ENCODE data around the gene GRAMD1A.

The GRAMD1A gene

DNA sequence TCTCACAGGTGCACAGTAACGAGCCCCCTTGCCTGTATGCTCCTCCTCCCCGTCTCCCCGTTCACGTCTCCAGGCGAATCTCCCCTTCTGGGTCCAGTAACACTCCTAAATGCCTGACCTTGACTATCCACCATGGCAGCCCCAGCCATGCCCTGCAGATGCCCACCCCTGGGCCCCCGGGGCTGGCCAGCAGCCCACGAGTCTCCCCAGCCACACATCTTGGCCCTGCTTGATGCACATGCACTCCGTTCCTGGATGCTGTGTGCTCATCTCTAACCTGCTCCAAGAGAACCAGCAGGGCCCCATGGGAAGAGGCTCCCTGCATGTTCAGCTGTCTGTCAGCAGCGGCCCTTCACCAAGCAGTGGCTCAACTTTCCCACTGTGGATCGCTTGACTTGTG lies 73.4 kb downstream of the GRAMD1A start:
- H3K9ac ChIP-seq (ENCODE audit: low read depth, low read length): no peak overlapping the region
- peaks cover 14% of the 10 kb centered on the region for H3K4me1 ChIP-seq (ENCODE audit: control insufficient read depth, insufficient read depth, low read length)
- H3K36me3 ChIP-seq (ENCODE audit: control insufficient read depth, insufficient read depth, low read length): no peaks in the 10 kb centered on the region
- no peaks in the 10 kb centered on the region for H3K27me3 ChIP-seq (ENCODE audit: control insufficient read depth, insufficient read depth, low read length)
- no peaks in the 10 kb centered on the region for H3K9me3 ChIP-seq (ENCODE audit: control insufficient read depth, insufficient read depth, low read length)
- no peak overlapping the region for H3K27ac ChIP-seq (ENCODE audit: low read depth, low read length)
- H3K4me3 ChIP-seq (ENCODE audit: low read depth, low read length): no peak overlapping the region

DNA sequence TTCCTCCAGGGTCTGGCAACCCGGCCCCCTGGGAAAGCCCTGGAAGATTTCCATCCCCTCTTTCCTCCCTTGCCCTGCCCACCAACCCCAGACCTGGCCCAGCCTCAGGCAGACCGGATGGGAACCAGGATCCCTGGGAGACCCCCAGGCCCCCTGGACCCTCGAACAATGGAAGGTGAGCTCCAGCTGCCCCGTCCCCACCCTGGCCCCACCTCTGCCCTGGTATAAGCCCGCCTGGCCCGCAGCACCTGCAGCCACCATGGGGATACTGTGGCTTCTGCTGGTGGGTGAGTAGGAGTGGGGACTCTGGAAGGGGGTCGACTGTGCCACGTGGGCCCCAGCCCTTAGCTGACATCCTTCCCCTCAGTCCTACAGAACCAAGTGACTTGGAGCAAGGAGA lies 73.8 kb downstream of the GRAMD1A start:
- H3K4me1 ChIP-seq (ENCODE audit: control insufficient read depth, insufficient read depth, low read length): peaks cover 10% of the 10 kb centered on the region
- no peaks in the 10 kb centered on the region for H3K27me3 ChIP-seq (ENCODE audit: control insufficient read depth, insufficient read depth, low read length)
- H3K27ac ChIP-seq (ENCODE audit: low read depth, low read length): no peak overlapping the region
- H3K36me3 ChIP-seq (ENCODE audit: control insufficient read depth, insufficient read depth, low read length): no peaks in the 10 kb centered on the region
- H3K9ac ChIP-seq (ENCODE audit: low read depth, low read length): no peak overlapping the region
- H3K9me3 ChIP-seq (ENCODE audit: control insufficient read depth, insufficient read depth, low read length): no peaks in the 10 kb centered on the region
- no peak overlapping the region for H3K4me3 ChIP-seq (ENCODE audit: low read depth, low read length)

DNA sequence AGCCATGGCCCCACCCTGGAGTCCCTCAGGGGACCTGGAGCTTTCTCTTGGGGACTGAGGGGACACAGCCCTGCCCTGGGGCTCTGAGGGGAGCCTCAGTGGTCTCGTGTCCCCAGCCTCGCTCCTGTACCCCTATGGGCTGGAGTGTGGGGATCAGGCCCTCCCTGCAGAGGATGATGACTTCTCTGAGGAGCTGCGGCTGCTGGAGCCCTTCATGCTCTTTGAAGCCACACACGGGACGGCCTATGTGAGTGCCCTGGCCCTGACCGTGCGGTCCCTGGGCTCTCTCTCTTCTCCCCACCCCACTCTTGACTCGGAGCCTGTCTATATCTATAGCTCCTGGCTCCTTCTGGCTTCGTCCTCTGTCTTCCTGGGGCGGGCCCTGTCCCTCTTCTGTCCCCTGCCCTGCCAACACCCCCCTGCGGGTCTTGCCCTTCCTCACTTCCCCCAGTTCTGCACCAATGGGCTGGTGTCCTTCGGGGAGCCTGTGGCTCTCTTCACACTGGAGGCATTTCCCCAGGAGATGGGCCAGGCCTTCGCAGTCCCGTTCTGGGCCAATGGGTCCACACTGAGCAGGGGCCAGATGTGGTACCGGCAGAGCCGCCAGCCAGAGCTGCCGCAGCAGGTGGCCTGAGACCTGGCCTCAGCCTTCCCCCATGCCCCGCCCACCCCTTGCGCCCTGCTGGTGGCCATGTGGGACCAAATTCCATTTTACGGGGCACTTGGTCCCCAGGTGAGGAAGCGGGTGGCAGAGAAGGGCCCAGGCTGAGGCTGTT lies 74.5 kb downstream of the GRAMD1A start:
- Histone ChIP-seq H3K36me3 (ENCODE audit: control insufficient read depth, insufficient read depth, low read length) (no peaks in the 10 kb centered on the region), H3K27ac (ENCODE audit: low read depth, low read length) (no peak overlapping the region), H3K4me1 (ENCODE audit: control insufficient read depth, insufficient read depth, low read length) (peaks cover 3% of the 10 kb centered on the region; the same call in 1 of the 2 replicates), H3K9me3 (ENCODE audit: control insufficient read depth, insufficient read depth, low read length) (no peaks in the 10 kb centered on the region), H3K9ac (ENCODE audit: low read depth, low read length) (no peak overlapping the region), H3K27me3 (ENCODE audit: control insufficient read depth, insufficient read depth, low read length) (no peaks in the 10 kb centered on the region), H3K4me3 (ENCODE audit: low read depth, low read length) (no peak overlapping the region)

DNA sequence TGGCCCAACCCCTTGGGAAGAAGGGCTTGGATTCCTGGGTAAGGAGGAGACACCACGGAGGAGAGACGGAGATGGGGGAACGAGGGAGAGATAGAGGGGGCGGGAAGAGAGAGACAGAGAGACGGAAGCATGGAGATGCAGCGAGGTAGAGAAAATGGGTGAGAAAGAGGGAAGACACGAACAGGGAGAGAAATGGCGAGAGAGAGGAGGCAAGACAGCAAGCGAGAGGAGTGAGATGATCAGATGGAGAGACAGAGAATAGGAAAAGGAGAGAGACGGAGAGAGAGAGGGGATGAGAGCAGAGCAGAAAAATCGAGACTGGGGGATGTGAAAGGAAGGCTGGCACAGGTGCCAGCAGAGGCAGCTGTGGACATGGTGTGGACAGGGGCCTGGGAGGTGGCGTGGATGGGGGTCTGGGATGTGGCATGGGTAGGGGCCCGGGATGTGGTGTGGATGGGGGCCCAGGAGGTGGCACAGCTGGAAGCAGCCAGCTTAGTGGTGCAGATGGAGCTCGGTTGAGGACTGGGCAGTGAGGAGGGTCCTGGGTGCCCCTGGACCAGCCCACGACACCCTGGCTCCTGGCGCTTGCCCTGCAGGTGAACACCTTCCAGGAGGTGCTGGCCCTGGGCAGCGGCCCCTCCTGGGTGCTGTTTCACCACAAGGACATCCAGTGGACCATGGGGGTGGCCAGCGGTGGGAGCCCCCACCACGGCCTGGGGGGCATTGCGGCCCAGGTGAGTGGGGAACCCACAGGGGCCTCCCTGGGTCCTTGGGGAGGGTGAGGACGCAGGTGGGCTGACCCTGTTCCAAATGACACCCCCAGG lies 75.3 kb downstream of the GRAMD1A start:
- H3K27me3 ChIP-seq (ENCODE audit: control insufficient read depth, insufficient read depth, low read length): no peaks in the 10 kb centered on the region
- no peak overlapping the region for H3K4me3 ChIP-seq (ENCODE audit: low read depth, low read length)
- no peaks in the 10 kb centered on the region for H3K36me3 ChIP-seq (ENCODE audit: control insufficient read depth, insufficient read depth, low read length)
- H3K27ac ChIP-seq (ENCODE audit: low read depth, low read length): no peak overlapping the region
- H3K4me1 ChIP-seq (ENCODE audit: control insufficient read depth, insufficient read depth, low read length): no peaks in the 10 kb centered on the region
- H3K9me3 ChIP-seq (ENCODE audit: control insufficient read depth, insufficient read depth, low read length): no peaks in the 10 kb centered on the region
- H3K9ac ChIP-seq (ENCODE audit: low read depth, low read length): no peak overlapping the region

DNA sequence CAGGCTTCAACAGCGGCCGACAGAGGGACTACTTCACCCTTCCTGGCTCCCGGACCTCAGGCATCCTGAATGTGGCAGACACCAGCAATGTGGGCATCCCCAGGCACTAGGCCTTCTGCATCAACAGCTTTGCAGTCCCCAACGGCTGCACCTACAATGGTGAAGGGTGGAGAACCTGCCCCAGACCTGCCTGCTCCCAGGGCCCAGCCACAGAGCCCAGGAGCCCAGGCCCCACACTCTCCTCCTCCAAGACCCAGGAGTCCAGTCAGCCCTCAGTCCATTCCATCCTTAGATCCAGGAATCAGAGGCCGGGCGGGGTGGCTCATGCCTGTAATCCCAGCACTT lies 75.9 kb downstream of the GRAMD1A start:
- Histone ChIP-seq H3K27ac (ENCODE audit: low read depth, low read length) (no peak overlapping the region), H3K4me1 (ENCODE audit: control insufficient read depth, insufficient read depth, low read length) (no peaks in the 10 kb centered on the region), H3K4me3 (ENCODE audit: low read depth, low read length) (no peak overlapping the region), H3K27me3 (ENCODE audit: control insufficient read depth, insufficient read depth, low read length) (no peaks in the 10 kb centered on the region), H3K9ac (ENCODE audit: low read depth, low read length) (no peak overlapping the region), H3K36me3 (ENCODE audit: control insufficient read depth, insufficient read depth, low read length) (no peaks in the 10 kb centered on the region), H3K9me3 (ENCODE audit: control insufficient read depth, insufficient read depth, low read length) (no peaks in the 10 kb centered on the region)

Measured in HUES48 (cell line).